Stimulated activated CD8-positive, alpha-beta memory T cell treated with anti-CD3 and anti-CD28 coated beads, Interleukin-2, amount 100 ng/mL, for 48 hours (primary cell): ENCODE measurements around the gene BCLAF1.

Experiments
- DNase-seq, 2 donors: peaks; one replicate each; pipeline ENCODE4 v3.0.0-alpha.2; 2020; ENCODE audit warnings: low read depth in 2 of 2

Gene BCLAF1, protein sequence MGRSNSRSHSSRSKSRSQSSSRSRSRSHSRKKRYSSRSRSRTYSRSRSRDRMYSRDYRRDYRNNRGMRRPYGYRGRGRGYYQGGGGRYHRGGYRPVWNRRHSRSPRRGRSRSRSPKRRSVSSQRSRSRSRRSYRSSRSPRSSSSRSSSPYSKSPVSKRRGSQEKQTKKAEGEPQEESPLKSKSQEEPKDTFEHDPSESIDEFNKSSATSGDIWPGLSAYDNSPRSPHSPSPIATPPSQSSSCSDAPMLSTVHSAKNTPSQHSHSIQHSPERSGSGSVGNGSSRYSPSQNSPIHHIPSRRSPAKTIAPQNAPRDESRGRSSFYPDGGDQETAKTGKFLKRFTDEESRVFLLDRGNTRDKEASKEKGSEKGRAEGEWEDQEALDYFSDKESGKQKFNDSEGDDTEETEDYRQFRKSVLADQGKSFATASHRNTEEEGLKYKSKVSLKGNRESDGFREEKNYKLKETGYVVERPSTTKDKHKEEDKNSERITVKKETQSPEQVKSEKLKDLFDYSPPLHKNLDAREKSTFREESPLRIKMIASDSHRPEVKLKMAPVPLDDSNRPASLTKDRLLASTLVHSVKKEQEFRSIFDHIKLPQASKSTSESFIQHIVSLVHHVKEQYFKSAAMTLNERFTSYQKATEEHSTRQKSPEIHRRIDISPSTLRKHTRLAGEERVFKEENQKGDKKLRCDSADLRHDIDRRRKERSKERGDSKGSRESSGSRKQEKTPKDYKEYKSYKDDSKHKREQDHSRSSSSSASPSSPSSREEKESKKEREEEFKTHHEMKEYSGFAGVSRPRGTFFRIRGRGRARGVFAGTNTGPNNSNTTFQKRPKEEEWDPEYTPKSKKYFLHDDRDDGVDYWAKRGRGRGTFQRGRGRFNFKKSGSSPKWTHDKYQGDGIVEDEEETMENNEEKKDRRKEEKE

DNA sequence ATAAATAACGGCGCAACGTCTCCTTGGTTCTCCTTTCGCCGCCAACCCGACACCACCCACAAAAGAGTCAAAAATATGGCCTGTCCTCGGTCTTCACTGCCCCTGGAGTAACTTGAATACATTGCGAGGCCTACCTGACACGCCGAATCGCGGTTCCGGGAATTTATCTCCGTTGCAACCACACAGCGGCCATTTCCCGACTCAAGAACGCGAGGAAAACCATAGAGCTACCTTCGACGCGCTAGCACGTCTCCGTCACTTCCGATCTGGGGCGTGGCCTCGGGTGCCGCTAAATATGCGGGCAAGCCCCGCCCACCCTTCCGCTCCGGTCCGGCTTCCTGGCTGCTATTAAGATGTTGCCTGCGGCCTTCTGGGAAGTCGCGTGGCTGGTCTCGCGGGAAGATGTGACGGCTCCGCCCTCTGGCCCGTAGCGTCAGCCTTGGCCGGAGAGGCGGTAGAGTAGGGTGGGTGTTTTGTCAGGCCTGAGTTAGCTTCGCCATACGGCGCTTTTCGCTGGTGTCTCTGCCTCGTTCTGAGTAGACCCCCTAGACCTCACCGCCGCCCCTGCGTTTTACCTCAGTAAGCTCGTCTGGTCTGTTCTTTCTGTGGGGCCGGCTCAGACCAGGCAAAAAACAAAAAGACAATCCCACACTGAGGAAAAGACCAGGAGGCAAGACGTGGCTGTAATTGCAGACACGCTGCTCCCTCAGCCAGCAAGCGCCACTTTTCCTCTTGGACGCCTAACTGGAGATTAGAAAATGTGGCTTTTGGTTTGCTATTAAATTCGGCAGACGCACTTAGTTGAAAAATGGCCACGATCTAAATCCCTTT is at the start of gene BCLAF1:
TSS of gene BCLAF1 (minus strand) at position 268 of the 831 bp plus-strand sequence. CDS start 9,980 bp downstream, outside the sequence.
- DNase-seq = peak; percentile 96 to 99

DNA sequence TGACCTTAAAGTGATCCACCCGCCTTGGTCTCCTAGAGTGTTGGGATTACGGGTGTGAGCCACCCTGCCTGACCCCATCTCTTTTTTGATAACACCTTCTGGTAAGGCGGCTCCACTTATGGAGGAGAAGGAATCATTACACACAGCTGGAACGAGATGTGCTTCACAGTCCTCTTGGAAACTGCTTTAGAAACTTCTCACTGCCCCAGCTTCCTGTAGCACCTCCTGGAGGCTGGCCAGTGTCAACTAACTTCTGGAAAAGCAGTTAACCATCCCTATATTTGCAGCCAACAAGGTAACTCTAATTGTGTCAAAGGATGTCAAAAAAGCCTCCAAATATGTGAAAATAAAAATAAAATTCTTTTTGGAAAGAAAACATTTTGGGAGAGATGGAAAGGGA is 48.8 kb upstream of the BCLAF1 start:
- DNase-seq = no peak

- no peak for DNase-seq
Measured at GRCh38 chr6:136337606-136338005, 48.0 kb upstream of the BCLAF1 start.

- no peak for DNase-seq
Measured at GRCh38 chr6:136337121-136337520, 47.5 kb upstream of the BCLAF1 start.

GRCh38 chr6:136335736-136336363 is 46.2 kb upstream of the BCLAF1 start:
- DNase-seq = no peak

DNA sequence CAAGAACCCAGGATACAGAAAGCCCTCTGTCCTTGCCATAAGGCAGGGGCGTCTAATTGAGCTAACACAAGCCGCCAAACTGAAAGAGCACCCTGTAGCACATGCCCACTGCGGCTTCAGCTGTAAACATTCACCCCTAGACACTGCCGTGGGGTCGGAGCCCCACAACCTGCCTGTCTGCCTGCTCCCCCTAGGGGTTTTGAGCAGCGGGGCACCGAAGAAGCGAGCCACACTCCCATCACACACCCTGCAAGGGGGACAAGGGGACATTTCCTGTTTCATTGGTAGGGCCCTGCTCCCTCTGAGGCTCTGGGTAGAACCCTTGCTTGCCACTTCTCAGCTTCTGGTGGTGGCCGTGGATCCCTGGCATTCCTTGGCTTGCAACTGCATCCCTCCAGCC is 45.2 kb upstream of the BCLAF1 start:
- DNase-seq = no peak

DNA sequence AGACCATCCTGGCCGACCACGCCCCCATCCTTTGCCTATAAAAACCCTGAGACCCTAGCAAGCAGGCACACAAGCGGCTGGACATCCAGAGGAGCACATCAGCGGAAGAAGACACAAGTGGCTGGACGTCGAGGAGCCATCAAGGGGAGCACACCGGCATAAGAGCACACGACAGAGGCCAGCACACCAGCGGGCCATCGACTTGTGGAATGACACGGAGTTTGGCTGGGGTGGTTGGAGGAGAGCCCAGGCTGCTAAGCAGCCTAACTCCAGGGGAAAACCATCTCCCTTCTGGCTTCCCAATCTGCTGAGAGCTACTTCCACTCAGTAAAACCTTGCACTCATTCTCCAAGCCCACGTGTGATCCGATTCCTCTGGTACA is 44.8 kb upstream of the BCLAF1 start:
- no peak for DNase-seq

GRCh38 chr6:136333824-136334464 is 44.3 kb upstream of the BCLAF1 start:
- no peak for DNase-seq

GRCh38 chr6:136331461-136331860 is 41.8 kb upstream of the BCLAF1 start:
- DNase-seq = no peak

DNA sequence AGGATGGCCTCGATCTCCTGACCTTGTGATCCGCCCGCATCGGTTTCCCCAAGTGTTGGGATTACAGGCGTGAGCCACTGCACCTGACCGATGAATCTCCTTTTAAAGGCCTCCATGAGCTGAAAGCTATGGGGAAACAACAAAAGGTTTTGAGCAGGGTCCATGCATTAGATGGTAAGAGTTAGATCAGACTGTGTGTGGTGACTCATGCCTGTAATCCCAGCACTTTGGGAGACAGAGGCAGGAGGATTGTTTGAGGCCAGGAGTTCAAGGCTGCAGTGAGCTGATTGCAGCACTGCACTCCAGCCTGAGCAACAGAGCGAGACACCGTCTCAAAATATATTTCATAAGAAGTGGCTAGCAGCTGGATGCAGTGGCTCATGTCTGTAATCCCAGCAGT is 41.0 kb upstream of the BCLAF1 start:
- DNase-seq = no peak

GRCh38 chr6:136326038-136326553 is 36.5 kb upstream of the BCLAF1 start:
- no peak for DNase-seq

- no peak for DNase-seq
Measured at GRCh38 chr6:136324686-136325380, 35.2 kb upstream of the BCLAF1 start.

GRCh38 chr6:136323431-136324112 is 33.9 kb upstream of the BCLAF1 start:
- DNase-seq = no peak

DNA sequence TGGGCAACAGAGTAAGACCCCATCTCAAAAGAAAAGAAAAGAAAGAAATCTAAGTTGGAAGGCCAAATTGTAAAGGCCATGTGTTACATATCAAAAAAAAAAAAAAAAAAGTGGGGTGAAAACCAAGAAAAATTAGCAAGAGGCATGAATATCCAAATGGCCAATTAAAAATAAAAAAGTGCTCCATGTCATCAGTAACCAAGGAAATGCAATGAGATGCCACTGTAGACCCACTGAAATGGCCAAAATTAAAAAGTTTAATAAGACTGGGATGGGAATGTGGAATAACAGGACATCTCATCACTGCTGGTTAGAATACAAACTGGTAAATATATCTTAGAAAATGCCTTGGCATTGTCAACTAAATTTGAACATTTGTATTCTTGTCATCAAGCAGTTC is 30.1 kb upstream of the BCLAF1 start:
- DNase-seq = no peak

DNA sequence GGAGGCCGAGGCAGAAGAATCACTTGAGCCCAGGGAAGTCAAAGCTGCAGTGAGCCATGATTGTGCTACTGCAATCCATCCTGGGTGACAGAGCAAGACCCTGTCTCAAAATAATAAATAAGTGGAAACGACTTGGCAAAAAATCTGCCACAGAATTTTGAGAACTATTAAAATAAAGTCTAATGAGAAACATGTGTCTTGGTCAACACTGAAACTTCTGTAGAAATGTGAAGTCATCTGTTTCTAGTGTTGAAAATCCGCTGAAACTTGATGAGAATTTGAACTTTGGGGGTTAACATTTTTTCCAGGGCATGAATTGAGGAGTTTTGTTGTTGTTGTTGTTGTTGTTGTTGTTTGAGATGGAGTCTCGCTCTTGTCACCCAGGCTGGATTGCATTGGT is 29.0 kb upstream of the BCLAF1 start:
- DNase-seq = no peak

GRCh38 chr6:136317971-136318370 is 28.3 kb upstream of the BCLAF1 start:
- DNase-seq = no peak

DNA sequence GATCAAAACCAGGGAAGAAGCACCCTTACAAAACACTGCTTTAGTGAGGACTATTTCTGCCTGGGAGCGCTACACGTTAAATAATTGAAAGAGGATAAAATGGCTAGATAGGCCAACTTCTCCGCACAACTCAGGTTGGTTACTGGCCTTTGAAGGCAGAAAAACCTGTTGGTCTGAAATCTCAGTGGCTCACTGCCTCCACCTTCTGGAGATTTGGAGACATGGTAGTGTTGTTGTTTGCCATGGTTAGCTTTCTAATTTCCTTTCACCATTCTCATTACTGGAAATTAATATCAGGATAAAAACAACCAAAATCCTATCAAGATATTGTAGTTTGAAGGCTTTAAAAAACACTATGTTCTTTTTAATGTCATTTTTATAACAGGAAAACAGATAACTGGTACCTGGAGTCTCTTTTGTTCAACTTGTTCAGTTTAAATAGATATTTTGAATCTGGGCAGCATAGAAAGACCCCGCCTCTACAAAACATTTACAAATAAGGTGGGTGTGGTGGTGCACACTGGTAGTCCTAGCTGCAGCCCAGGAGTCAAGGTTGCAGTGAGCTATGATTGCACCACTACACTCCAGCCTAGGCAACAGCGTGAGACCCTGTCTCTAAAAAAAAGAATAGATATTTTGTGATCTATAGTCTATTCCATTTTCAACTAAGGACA is 27.5 kb upstream of the BCLAF1 start:
- DNase-seq = peak in 1 of 2 donors; percentile 19

DNA sequence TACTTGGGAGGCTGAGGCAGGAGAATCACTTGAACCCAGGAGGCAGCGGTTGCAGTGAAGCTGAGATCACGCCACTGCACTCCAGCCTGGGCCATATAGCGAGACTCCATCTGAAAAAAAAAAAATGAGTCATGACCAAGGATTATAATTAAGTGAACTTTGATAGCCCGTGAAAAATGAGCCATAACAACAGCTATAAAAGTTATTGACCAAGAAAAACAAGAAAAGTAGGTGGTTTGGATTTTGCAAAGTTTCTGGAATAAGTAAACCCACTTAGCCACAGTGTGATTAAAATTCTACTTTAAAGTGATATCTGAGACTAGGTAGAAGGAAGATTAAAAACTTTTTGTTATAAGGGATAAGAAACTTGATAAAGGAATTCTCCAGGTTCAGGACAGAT is 25.9 kb upstream of the BCLAF1 start:
- no peak for DNase-seq

GRCh38 chr6:136312975-136313374 is 23.3 kb upstream of the BCLAF1 start:
- no peak for DNase-seq
